Vagina (tissue), 2 donors: ENCODE measurements around the gene LRIF1.

ENCODE experiments used
- CTCF ChIP-seq, 3 experiments: fragments of 450-650 bp in 2 of 3; fragments of 200-600 bp in 1 of 3; sonication (generic) in 1 of 3; IDR thresholded peaks; one replicate each; pipeline ENCODE4 v1.5.1; 2017 to 2019; ENCODE audit warnings: antibody characterized with exemption in 3 of 3, mild to moderate bottlenecking in 2 of 3, moderate library complexity in 2 of 3
- POLR2A ChIP-seq, 2 donors: fragments of 450-650 bp; IDR thresholded peaks; one replicate each; pipeline ENCODE4 v1.6.1; 2017; ENCODE audit warnings: antibody characterized with exemption in 2 of 2, mild to moderate bottlenecking in 2 of 2, moderate library complexity in 2 of 2

- TF ChIP-seq POLR2A (IDR thresholded peaks at IDR 0.05) (no peak), CTCF (IDR thresholded peaks at IDR 0.05) (no peak)
These were observed 11.7 kb downstream of the LRIF1 start for GRCh38 chr1:110952031-110952430.
